ENCODE results near the gene ROM1.
A peak's percentile ranks its signal among the peaks of the same experiment; 100 is the strongest.

ROM1 gene

GRCh38 chr11:62632492-62632891, 19.4 kb downstream of the ROM1 start:
- Histone ChIP-seq H3K9ac (ENCODE audit: low read length) (no peak overlapping the region), H3K27me3 (replicated peaks; ENCODE audit: insufficient read depth, low read length) (no peaks in the 10 kb centered on the region), H4K20me1 (ENCODE audit: insufficient read depth, low read length) (no peaks in the 10 kb centered on the region), H3K36me3 (replicated peaks; ENCODE audit: insufficient read depth, low read length) (peaks cover 21% of the 10 kb centered on the region), H3K4me3 (ENCODE audit: low read length) (no peak overlapping the region), H3K9me3 (replicated peaks; ENCODE audit: insufficient read depth, low read length) (no peaks in the 10 kb centered on the region), H3F3A (ENCODE audit: insufficient read depth, low read length) (no peaks in the 10 kb centered on the region; the same call in 1 of the 2 replicates), H3K9me2 (replicated peaks; ENCODE audit: insufficient read depth, low read length) (no peaks in the 10 kb centered on the region), H3K79me2 (ENCODE audit: low read length) (peaks cover 32% of the 10 kb centered on the region), H3K4me1 (ENCODE audit: low read length) (no peaks in the 10 kb centered on the region), H2AFZ (ENCODE audit: low read length) (no peak overlapping the region), H3K27ac (ENCODE audit: low read length) (no peak overlapping the region), H3K4me2 (ENCODE audit: low read depth, low read length) (no peak overlapping the region)
- no peak for DNase-seq
- TF ChIP-seq EZH2 (optimal IDR thresholded peaks at IDR 0.05; ENCODE audit: low read depth, low read length) (no peak), CTCF (IDR thresholded peaks at IDR 0.05; ENCODE audit: low read length) (no peak), EZH2phosphoT487 (IDR thresholded peaks at IDR 0.05; ENCODE audit: low read length) (no peak)

- no peaks in the 10 kb centered on the region for H3K27me3 ChIP-seq (replicated peaks; ENCODE audit: insufficient read depth, low read length)
- H3K79me2 ChIP-seq (ENCODE audit: low read length) = peaks cover 68% of the 10 kb centered on the region
- no peak for DNase-seq
- H3K4me1 ChIP-seq (ENCODE audit: low read length) = peaks cover 9% of the 10 kb centered on the region
- no peak overlapping the region for H3K4me3 ChIP-seq (ENCODE audit: low read length)
- H2AFZ ChIP-seq (ENCODE audit: low read length) = no peak overlapping the region
- H3K36me3 ChIP-seq (replicated peaks; ENCODE audit: insufficient read depth, low read length) = 0 out of 2 replicates have a peak, but pooled peaks cover 8% of the 10 kb centered on the region
- no peaks in the 10 kb centered on the region for H3K9me2 ChIP-seq (replicated peaks; ENCODE audit: insufficient read depth, low read length)
- H4K20me1 ChIP-seq (ENCODE audit: insufficient read depth, low read length) = no peaks in the 10 kb centered on the region
- H3K9ac ChIP-seq (ENCODE audit: low read length) = no peak overlapping the region
- TF ChIP-seq CTCF (IDR thresholded peaks at IDR 0.05; ENCODE audit: low read length) = no peak
- TF ChIP-seq EZH2 (optimal IDR thresholded peaks at IDR 0.05; ENCODE audit: low read depth, low read length) = no peak
- no peak for TF ChIP-seq EZH2phosphoT487 (IDR thresholded peaks at IDR 0.05; ENCODE audit: low read length)
- H3F3A ChIP-seq (ENCODE audit: insufficient read depth, low read length) = peaks cover 5% of the 10 kb centered on the region; the same call in 1 of the 2 replicates
- no peak overlapping the region for H3K4me2 ChIP-seq (ENCODE audit: low read depth, low read length)
- no peaks in the 10 kb centered on the region for H3K9me3 ChIP-seq (replicated peaks; ENCODE audit: insufficient read depth, low read length)
- H3K27ac ChIP-seq (ENCODE audit: low read length) = no peak overlapping the region
Observed at GRCh38 chr11:62644220-62644619, 31.2 kb downstream of the ROM1 start.

GRCh38 chr11:62645671-62645945, 32.6 kb downstream of the ROM1 start:
- Histone ChIP-seq H3K27ac (ENCODE audit: low read length) (peak overlapping the region; percentile 61; the same call in 1 of the 2 replicates), H3K27me3 (replicated peaks; ENCODE audit: insufficient read depth, low read length) (no peaks in the 10 kb centered on the region), H3K36me3 (replicated peaks; ENCODE audit: insufficient read depth, low read length) (0 out of 2 replicates have a peak, but pooled peaks cover 8% of the 10 kb centered on the region), H3F3A (ENCODE audit: insufficient read depth, low read length) (peaks cover 5% of the 10 kb centered on the region; the same call in 1 of the 2 replicates), H3K9me2 (replicated peaks; ENCODE audit: insufficient read depth, low read length) (no peaks in the 10 kb centered on the region), H3K9ac (ENCODE audit: low read length) (peak overlapping the region; percentile 95), H2AFZ (ENCODE audit: low read length) (no peak overlapping the region), H3K9me3 (replicated peaks; ENCODE audit: insufficient read depth, low read length) (no peaks in the 10 kb centered on the region), H3K4me3 (ENCODE audit: low read length) (peak overlapping the region; percentile 89), H4K20me1 (ENCODE audit: insufficient read depth, low read length) (no peaks in the 10 kb centered on the region), H3K4me2 (ENCODE audit: low read depth, low read length) (peak overlapping the region; percentile 89), H3K4me1 (ENCODE audit: low read length) (peaks cover 9% of the 10 kb centered on the region), H3K79me2 (ENCODE audit: low read length) (peaks cover 66% of the 10 kb centered on the region)
- no peak for TF ChIP-seq EZH2 (optimal IDR thresholded peaks at IDR 0.05; ENCODE audit: low read depth, low read length)
- TF ChIP-seq EZH2phosphoT487 (IDR thresholded peaks at IDR 0.05; ENCODE audit: low read length) = no peak
- TF ChIP-seq CTCF (IDR thresholded peaks at IDR 0.05; ENCODE audit: low read length) = no peak
- no peak for DNase-seq

Measured in MM.1S (cell line).